OCI-LY7 (cell line): ENCODE measurements around the gene EMC6. TPM values are rescaled to one million over a fixed set of nuclear protein-coding genes. Genes with fewer than 3 reads are reported as not detected.
A peak's percentile ranks its signal among the peaks of the same experiment; 100 is the strongest.

ENCODE experiments used
- BruUV-seq: library from RNA; stranded (reverse); fragments of 400-500 nt; replicated peaks from 2 replicates; lab custom pipeline; 2021; lab: Mats Ljungman, UMichigan
- CTCF ChIA-PET: fragments of 300-600 bp; sonication (Branson Sonifier 250); formaldehyde crosslinking; loops from one replicate; lab custom pipeline; 2022; ENCODE audit warnings: antibody characterized with exemption; ENCODE audit not compliant: unreplicated experiment; lab: Charles Lee
- POLR2A ChIA-PET: fragments of 300-600 bp; sonication (Branson Sonifier 250); formaldehyde crosslinking; loops from one replicate; lab custom pipeline; 2022; ENCODE audit warnings: antibody characterized with exemption; lab: Charles Lee
- DNase-seq: peaks from one replicate; pipeline ENCODE4 v3.0.0-alpha.2; 2015; ENCODE audit warnings: low spot score
- H2AFZ ChIP-seq: fragments of 200-600 bp; sonication (generic), shearing (Covaris generic); 2 replicates; pipeline ENCODE4 v1.6.1; 2014; ENCODE audit warnings: mild to moderate bottlenecking, antibody characterized with exemption, low read length, moderate library complexity
- H3K27ac ChIP-seq: fragments of 200-600 bp; sonication (generic); 2 replicates; pipeline ENCODE4 v1.5.1; 2014; ENCODE audit warnings: mixed run types, low read depth, mild to moderate bottlenecking, moderate library complexity, low read length, inconsistent platforms; ENCODE audit not compliant: poor library complexity, severe bottlenecking
- H3K36me3 ChIP-seq: fragments of 200-600 bp; sonication (generic); 2 replicates; pipeline ENCODE4 v1.6.1; 2014; ENCODE audit warnings: mild to moderate bottlenecking, antibody characterized with exemption, low read length, moderate library complexity, mixed read lengths; ENCODE audit not compliant: insufficient read depth
- H3K4me1 ChIP-seq: fragments of 200-600 bp; sonication (generic); 2 replicates; pipeline ENCODE4 v1.5.1; 2014; ENCODE audit warnings: mild to moderate bottlenecking, low read length; ENCODE audit not compliant: insufficient read depth, poor library complexity, severe bottlenecking
- H3K4me2 ChIP-seq: fragments of 200-600 bp; sonication (generic); 2 replicates; pipeline ENCODE4 v1.6.1; 2014; ENCODE audit warnings: mild to moderate bottlenecking, low read length
- H3K4me3 ChIP-seq: fragments of 200-600 bp; sonication (generic); 2 replicates; pipeline ENCODE4 v1.5.1; 2014; ENCODE audit warnings: mild to moderate bottlenecking, low read depth, low read length; ENCODE audit not compliant: poor library complexity, severe bottlenecking
- H3K79me2 ChIP-seq: fragments of 200-600 bp; sonication (generic); 2 replicates; pipeline ENCODE4 v1.6.1; 2016; ENCODE audit warnings: low read depth, mild to moderate bottlenecking, low read length, moderate library complexity, mixed read lengths; ENCODE audit not compliant: insufficient read depth
- H3K9me2 ChIP-seq: fragments of 200-600 bp; sonication (generic); 2 replicates; pipeline ENCODE4 v1.6.1; 2016; ENCODE audit warnings: mild to moderate bottlenecking, low read length, mixed read lengths; ENCODE audit not compliant: insufficient read depth
- H3K9me3 ChIP-seq: fragments of 200-600 bp; sonication (generic); 2 replicates; pipeline ENCODE4 v1.6.1; 2014; ENCODE audit warnings: mild to moderate bottlenecking, mixed run types, low read length, mixed read lengths
- H4K20me1 ChIP-seq: fragments of 200-600 bp; sonication (generic); 2 replicates; pipeline ENCODE4 v1.6.1; 2014; ENCODE audit warnings: mild to moderate bottlenecking, antibody characterized with exemption, low read length, moderate library complexity, mixed read lengths; ENCODE audit not compliant: insufficient read depth
- EZH2phosphoT487 ChIP-seq: fragments of 200-600 bp; sonication (generic); IDR thresholded peaks from 2 replicates; pipeline ENCODE4 v1.6.1; 2018; ENCODE audit warnings: low read depth, borderline replicate concordance, mild to moderate bottlenecking, mixed run types, antibody characterized with exemption, low read length, moderate library complexity, mixed read lengths
- intact Hi-C: fragments of 100-400 bp; cut with micrococcal nuclease; formaldehyde crosslinking; loops from one replicate; pipeline ENCODE4 v1.10.0; 2022; ENCODE audit not compliant: unreplicated experiment
- total RNA-seq, 2 experiments: library from RNA; depleted of rRNA in 1 of 2; stranded (reverse); fragments of >200 nt in 1 of 2; shearing (Covaris generic) in 1 of 2; gene quantifications; 2 replicates each; pipeline ENCODE4 v1.2.3, GENCODE V29; 2014 to 2022
- TF ChIP-seq, protein P1 (sequence below): fragments of 200-600 bp; sonication (generic); conservative IDR thresholded peaks from 2 replicates; pipeline ENCODE4 v1.5.1; 2014; ENCODE audit warnings: mild to moderate bottlenecking, antibody characterized with exemption, low read length, moderate library complexity, mixed read lengths

The EMC6 gene
- total RNA-seq, 2 experiments from 2014 or later = 36.0 to 54.6 TPM

- Histone ChIP-seq H3K27ac (no peak overlapping the region), H3K4me3 (no peak overlapping the region), H2AFZ (no peak overlapping the region), H4K20me1 (no peaks in the 10 kb centered on the region), H3K36me3 (peaks cover 7% of the 10 kb centered on the region; the same call in 1 of the 2 replicates), H3K9me2 (no peaks in the 10 kb centered on the region), H3K4me1 (peaks cover 32% of the 10 kb centered on the region), H3K4me2 (no peak overlapping the region), H3K79me2 (no peaks in the 10 kb centered on the region), H3K9me3 (no peaks in the 10 kb centered on the region)
- CTCF ChIA-PET = no interaction called here
- intact Hi-C loops = loop anchor here (2.0 to 5.0 kb wide), 3 partner anchors 45 to 601 kb away; no protein-coding TSS in a partner anchor
- no TSS peak for BruUV-seq
- no peak for TF ChIP-seq EZH2phosphoT487
- TF ChIP-seq, protein P1, sequence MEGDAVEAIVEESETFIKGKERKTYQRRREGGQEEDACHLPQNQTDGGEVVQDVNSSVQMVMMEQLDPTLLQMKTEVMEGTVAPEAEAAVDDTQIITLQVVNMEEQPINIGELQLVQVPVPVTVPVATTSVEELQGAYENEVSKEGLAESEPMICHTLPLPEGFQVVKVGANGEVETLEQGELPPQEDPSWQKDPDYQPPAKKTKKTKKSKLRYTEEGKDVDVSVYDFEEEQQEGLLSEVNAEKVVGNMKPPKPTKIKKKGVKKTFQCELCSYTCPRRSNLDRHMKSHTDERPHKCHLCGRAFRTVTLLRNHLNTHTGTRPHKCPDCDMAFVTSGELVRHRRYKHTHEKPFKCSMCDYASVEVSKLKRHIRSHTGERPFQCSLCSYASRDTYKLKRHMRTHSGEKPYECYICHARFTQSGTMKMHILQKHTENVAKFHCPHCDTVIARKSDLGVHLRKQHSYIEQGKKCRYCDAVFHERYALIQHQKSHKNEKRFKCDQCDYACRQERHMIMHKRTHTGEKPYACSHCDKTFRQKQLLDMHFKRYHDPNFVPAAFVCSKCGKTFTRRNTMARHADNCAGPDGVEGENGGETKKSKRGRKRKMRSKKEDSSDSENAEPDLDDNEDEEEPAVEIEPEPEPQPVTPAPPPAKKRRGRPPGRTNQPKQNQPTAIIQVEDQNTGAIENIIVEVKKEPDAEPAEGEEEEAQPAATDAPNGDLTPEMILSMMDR = peak; percentile 76
- POLR2A ChIA-PET = interaction anchor here (1.0 kb wide), 1 partner anchor 12 kb away, joined by 4 read pairs; the partner anchor contains the start of genes CTNS and SHPK
- DNase-seq = peak; percentile 78
Measured at GRCh38 chr17:3647769-3648555, 20.6 kb upstream of the EMC6 start.

GRCh38 chr17:3655766-3656165, 12.8 kb upstream of the EMC6 start:
- H3K27ac ChIP-seq = no peak overlapping the region
- TF ChIP-seq EZH2phosphoT487 = no peak
- TF ChIP-seq, protein P1 = no peak
- no TSS peak for BruUV-seq
- H3K4me1 ChIP-seq = no peaks in the 10 kb centered on the region
- H3K9me2 ChIP-seq = no peaks in the 10 kb centered on the region
- H3K36me3 ChIP-seq = no peaks in the 10 kb centered on the region
- no peaks in the 10 kb centered on the region for H4K20me1 ChIP-seq
- H3K4me2 ChIP-seq = no peak overlapping the region
- ChIA-PET POLR2A (no interaction called here), CTCF (no interaction called here)
- no peak for DNase-seq
- intact Hi-C loops = no loop called here
- H2AFZ ChIP-seq = no peak overlapping the region
- no peaks in the 10 kb centered on the region for H3K9me3 ChIP-seq
- H3K4me3 ChIP-seq = no peak overlapping the region
- no peaks in the 10 kb centered on the region for H3K79me2 ChIP-seq

DNA sequence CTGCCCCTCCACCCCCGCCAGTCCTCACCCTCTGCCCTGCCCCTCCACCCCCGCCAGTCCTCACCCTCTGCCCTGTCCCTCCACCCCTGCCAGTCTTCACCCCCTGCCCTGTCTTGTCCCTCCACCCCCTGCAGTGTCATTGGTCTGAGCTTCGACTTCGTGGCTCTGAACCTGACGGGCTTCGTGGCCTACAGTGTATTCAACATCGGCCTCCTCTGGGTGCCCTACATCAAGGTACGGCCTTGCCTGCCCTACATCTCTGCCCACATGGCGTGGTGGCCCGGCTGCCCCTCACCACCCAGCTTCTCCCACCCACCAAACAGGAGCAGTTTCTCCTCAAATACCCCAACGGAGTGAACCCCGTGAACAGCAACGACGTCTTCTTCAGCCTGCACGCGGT, 12.3 kb upstream of the EMC6 start:
- TF ChIP-seq EZH2phosphoT487 = no peak
- TF ChIP-seq, protein P1 = no peak
- POLR2A ChIA-PET = interaction anchor here (0.7 kb wide), 1 partner anchor 11 kb away, joined by 3 read pairs; no protein-coding TSS in a partner anchor
- H4K20me1 ChIP-seq = no peaks in the 10 kb centered on the region
- CTCF ChIA-PET = no interaction called here
- H3K4me3 ChIP-seq = no peak overlapping the region
- no peaks in the 10 kb centered on the region for H3K36me3 ChIP-seq
- H3K9me3 ChIP-seq = no peaks in the 10 kb centered on the region
- intact Hi-C loops = no loop called here
- DNase-seq = no peak
- H3K79me2 ChIP-seq = no peaks in the 10 kb centered on the region
- no peak overlapping the region for H2AFZ ChIP-seq
- H3K4me1 ChIP-seq = no peaks in the 10 kb centered on the region
- no peak overlapping the region for H3K27ac ChIP-seq
- no peaks in the 10 kb centered on the region for H3K9me2 ChIP-seq
- H3K4me2 ChIP-seq = no peak overlapping the region
- no TSS peak for BruUV-seq
